Measurements from ENCODE around the gene SYNDIG1.

- no peak for TF ChIP-seq CTCF (IDR thresholded peaks at IDR 0.05)
- no peak for TF ChIP-seq POLR2A (IDR thresholded peaks at IDR 0.05)
Observed at GRCh38 chr20:24455081-24455480, 14.3 kb upstream of the SYNDIG1 start.

All from uterus (tissue), 2 donors.